ENCODE data around the gene ZDHHC1. TPM values are rescaled to one million over a fixed set of nuclear protein-coding genes. Genes with fewer than 3 reads are reported as not detected.
A peak's percentile ranks its signal among the peaks of the same experiment; 100 is the strongest.

ZDHHC1 gene
- total RNA-seq, 4 donors from 2014 or later = 33.3 to 63.8 (median 50.9) TPM

- DNase-seq = no peak
- H3K4me1 ChIP-seq = peaks cover 17 to 54% of the 10 kb centered on the region in 2 donors
- no peak overlapping the region for H3K27ac ChIP-seq
- intact Hi-C loops (cut with DNase I) = no loop called here
- 69 to 86% methylated on average over 5 to 13 of the region's 19 CpGs for WGBS, 2 donors
- TF ChIP-seq CTCF (IDR thresholded peaks at IDR 0.05) (peak in 1 of 6 experiments; percentile 2), POLR2A (IDR thresholded peaks at IDR 0.05) (no peak)
- no peaks in the 10 kb centered on the region for H3K9me3 ChIP-seq
- H3K4me3 ChIP-seq (replicated peaks in 1 of 3) = no peak overlapping the region
- H3K27me3 ChIP-seq = no peaks in the 10 kb centered on the region
- no peaks in the 10 kb centered on the region for H3K36me3 ChIP-seq
Observed at GRCh38 chr16:67399749-67400704, 16.2 kb downstream of the ZDHHC1 start.

DNA sequence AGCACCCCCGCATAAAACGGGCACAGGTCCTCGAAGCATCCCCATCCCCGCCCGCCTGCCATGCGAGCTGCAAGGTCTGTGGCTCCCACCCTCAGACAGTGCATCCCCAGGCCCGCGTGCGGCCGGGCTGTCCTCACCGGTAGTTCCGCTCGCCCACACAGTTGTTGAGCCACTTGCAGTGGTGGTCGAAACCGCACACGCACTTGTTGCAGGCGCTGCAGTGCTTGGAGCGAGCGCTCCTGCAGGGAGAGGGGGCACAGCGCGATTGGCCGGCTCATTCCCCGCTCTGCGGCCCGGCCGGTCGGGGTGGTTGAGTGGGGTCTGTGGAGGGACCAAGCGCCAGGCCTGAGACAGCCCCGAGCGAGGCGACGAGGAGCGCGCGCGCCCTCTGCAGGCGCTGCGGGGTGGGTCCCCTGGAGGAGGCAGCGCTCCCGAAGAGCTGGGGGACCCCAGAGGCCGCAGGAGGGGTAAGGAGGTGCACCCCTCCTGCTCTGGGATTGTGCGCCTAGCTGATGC lies 17.0 kb downstream of the ZDHHC1 start:
- Histone ChIP-seq H3K4me3 (replicated peaks in 1 of 3) (no peak overlapping the region), H3K9me3 (no peaks in the 10 kb centered on the region), H3K36me3 (no peaks in the 10 kb centered on the region), H3K27me3 (no peaks in the 10 kb centered on the region), H3K27ac (no peak overlapping the region), H3K4me1 (peaks cover 15 to 53% of the 10 kb centered on the region in 2 donors)
- TF ChIP-seq CTCF (IDR thresholded peaks at IDR 0.05) (peak; percentile 40 to 87 (median 57)), POLR2A (IDR thresholded peaks at IDR 0.05) (no peak)
- intact Hi-C loops (cut with DNase I) = no loop called here
- 17 to 74% methylated on average over 7 to 9 of the region's 42 CpGs for WGBS, 2 donors
- DNase-seq = peak in 1 of 2 donors; percentile 53

DNA sequence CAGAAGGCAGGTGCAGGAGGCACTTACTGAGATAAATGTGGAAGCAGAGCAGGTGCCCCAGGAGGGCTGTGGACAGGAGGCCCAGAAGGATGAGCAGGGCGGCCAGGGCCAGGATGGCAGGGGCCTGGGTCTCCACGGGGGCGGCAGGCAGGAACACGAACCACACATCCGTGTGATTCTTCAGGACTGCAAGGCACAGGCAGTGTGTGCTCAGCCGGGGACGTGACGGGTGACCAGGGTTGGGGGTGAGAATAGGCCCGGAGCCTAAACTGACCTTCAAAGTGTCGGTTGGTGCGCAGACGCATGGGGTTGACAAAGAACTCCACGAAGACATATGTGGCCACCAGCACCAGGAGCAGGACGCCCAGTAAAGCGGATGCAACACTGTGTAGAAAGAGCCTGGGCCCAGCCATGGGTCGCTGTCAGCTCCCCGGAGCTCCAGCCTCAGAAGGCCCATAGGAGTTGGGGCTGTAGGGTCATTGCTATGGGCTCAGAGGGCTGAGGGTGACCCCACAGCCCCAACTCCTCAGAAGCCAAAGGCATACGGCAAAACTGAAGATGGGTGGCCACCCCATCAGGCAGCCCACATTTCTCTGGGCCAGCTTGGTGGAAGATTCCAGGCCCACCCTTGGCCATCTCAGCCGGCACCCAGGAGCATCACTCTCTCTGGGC lies 17.6 kb downstream of the ZDHHC1 start:
- TF ChIP-seq POLR2A (IDR thresholded peaks at IDR 0.05) = no peak
- no peak for TF ChIP-seq CTCF (IDR thresholded peaks at IDR 0.05)
- no peak overlapping the region for H3K4me3 ChIP-seq (replicated peaks in 1 of 3)
- intact Hi-C loops (cut with DNase I) = no loop called here
- H3K27me3 ChIP-seq = no peaks in the 10 kb centered on the region
- H3K27ac ChIP-seq = no peak overlapping the region
- no peaks in the 10 kb centered on the region for H3K36me3 ChIP-seq
- H3K9me3 ChIP-seq = no peaks in the 10 kb centered on the region
- DNase-seq = no peak
- 93% methylated on average over 18 to 19 of the region's 19 CpGs for WGBS, 2 donors
- peaks cover 20 to 53% of the 10 kb centered on the region in 2 donors for H3K4me1 ChIP-seq

- no peak for TF ChIP-seq POLR2A (IDR thresholded peaks at IDR 0.05)
- TF ChIP-seq CTCF (IDR thresholded peaks at IDR 0.05) = peak in 1 of 6 experiments; percentile 40
- intact Hi-C loops (cut with DNase I) = no loop called here
- Histone ChIP-seq H3K4me1 (peaks cover 27 to 59% of the 10 kb centered on the region in 2 donors), H3K27ac (no peak overlapping the region), H3K36me3 (no peaks in the 10 kb centered on the region), H3K27me3 (no peaks in the 10 kb centered on the region), H3K4me3 (replicated peaks in 1 of 3) (no peak overlapping the region), H3K9me3 (no peaks in the 10 kb centered on the region)
- 50 to 65% methylated on average over 15 to 21 of the region's 22 CpGs for WGBS, 2 donors
- peak; percentile 35 to 38 for DNase-seq
Observed at GRCh38 chr16:67397812-67398545, 18.3 kb downstream of the ZDHHC1 start.

Data from thyroid gland (tissue), 4 donors.